GM12891 (cell line): ENCODE results near the gene SHB.

Experiments
- POLR2A ChIP-seq: IDR thresholded peaks from 2 replicates; pipeline ENCODE4 v1.6.1; 2011; ENCODE audit warnings: low read depth, low read length, control low read depth
- POLR2AphosphoS5 ChIP-seq: IDR thresholded peaks from 2 replicates; pipeline ENCODE4 v1.6.1; 2011; ENCODE audit warnings: low read depth, low read length, control low read depth
- POU2F2 ChIP-seq: IDR thresholded peaks from 2 replicates; pipeline ENCODE4 v1.6.1; 2011; ENCODE audit warnings: low read depth, mild to moderate bottlenecking, control low read depth, low read length, moderate library complexity
- TAF1 ChIP-seq: IDR thresholded peaks from 2 replicates; pipeline ENCODE4 v1.6.1; 2011; ENCODE audit warnings: low read depth, low read length, control low read depth

GRCh38 chr9:37919956-37920335, 149.1 kb downstream of the SHB start:
- no peak for TF ChIP-seq POLR2A
- no peak for TF ChIP-seq TAF1
- TF ChIP-seq POU2F2 = no peak
- no peak for TF ChIP-seq POLR2AphosphoS5
